GM18526 (cell line): ENCODE results near the gene EFHD2.

Source experiments
- POLR2A ChIP-seq: IDR thresholded peaks from 3 replicates; pipeline ENCODE4 v1.6.1; 2011; ENCODE audit not compliant: insufficient read length; ENCODE audit errors: extremely low read depth

The EFHD2 gene, protein sequence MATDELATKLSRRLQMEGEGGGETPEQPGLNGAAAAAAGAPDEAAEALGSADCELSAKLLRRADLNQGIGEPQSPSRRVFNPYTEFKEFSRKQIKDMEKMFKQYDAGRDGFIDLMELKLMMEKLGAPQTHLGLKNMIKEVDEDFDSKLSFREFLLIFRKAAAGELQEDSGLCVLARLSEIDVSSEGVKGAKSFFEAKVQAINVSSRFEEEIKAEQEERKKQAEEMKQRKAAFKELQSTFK

DNA sequence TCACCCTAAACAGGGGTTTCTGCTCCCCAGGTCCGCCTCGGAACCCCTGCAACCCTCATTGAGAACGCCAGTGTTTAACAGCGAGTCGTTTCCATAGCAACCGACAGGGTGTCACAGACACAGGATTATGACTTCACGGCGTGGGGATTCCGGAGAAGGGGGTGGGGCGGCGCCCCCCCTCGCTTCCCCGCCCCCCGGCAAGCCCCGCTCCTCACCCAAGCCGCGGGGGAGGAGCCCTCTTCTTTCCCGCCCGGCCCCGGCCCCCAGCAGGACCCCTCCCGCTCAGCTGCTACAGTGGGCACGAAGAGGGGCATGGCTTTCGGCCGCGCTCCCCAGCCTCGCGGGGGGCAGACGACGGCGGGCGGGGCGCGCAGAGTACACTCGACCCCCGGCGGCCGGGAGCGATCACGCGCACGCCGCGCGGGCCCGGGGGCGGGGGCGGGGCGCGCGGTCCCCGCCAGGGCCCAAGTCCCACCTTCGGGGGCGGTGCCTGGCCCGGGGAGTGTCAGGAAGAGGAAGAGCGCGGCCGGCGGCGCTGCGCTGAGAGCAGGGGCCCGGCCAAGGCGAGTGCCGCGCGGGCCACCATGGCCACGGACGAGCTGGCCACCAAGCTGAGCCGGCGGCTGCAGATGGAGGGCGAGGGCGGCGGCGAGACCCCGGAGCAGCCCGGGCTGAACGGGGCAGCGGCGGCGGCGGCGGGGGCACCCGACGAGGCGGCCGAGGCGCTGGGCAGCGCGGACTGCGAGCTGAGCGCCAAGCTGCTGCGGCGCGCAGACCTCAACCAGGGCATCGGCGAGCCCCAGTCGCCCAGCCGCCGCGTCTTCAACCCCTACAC, at the start of gene EFHD2:
EFHD2 (plus strand) TSS at position 501 of the 835 bp plus-strand sequence; CDS start at position 585, 84 bp downstream.
- peak; percentile 90 for TF ChIP-seq POLR2A

DNA sequence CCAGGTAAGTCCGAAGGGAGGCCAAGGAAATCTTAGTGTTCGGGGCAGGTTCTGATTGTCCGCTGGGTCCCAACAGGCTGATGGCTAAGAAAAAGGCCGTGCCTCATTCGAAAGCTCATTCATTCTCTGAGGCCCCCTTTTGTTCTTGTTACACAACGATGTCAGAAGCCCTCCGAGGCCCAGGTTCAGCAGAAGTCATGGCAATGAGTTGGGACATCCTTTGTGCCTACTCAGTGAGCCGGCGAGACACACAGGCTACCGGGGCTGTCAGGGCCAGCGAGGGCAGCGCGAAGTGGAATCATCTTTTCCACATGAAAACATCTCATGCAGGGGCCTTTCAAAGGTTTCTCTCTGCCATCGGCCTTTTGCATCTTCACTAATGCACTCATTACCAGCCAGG, 49.0 kb upstream of the EFHD2 start:
- TF ChIP-seq POLR2A = no peak

DNA sequence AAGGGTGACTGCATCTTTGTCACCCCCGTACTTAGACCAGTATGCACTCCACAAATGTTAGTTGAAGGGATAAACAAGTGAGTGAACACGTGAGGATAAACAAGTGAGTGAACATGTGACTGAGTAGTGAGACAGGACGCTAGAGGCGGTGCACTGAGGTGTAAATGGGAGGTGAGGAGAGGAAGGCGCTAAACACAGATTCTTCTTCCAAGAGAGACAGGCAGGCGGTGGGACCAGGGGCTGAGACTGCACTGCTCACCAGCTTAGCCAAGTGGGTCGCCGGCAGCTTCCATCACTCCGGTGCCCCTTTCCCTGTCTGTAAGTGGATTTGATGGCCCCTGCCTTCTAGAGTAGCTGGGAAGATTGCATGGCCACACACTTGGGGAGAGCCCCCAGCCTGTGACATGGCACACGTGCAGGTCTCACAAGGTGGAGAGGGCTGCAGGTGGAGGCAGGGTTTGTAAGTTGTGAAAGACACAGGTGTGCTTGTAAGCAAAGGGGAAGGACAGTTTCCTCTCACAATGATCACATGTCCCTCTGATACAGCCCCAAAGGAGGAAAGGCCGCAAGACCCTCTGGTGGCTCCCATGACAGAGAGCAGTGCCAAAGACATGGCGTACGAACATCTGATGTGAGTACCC, 47.5 kb upstream of the EFHD2 start:
- no peak for TF ChIP-seq POLR2A

DNA sequence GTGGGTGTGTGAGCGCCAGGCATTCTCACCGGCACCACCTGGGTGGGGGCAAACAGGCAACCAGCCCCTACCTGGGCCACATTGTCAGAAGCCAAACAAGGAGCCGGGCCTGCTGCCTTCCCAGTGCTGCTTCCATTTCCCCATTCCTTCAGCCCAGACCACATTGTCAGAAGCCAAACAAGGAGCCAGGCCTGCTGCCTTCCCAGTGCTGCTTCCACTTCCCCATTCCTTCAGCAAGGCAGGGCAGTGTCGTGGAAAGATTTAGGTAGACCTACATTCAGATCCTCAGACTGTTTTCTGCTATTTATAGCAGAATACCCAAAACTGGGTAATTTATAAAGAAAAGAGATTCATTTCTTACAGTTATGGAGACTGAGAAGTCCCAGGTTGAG, 47.0 kb upstream of the EFHD2 start:
- TF ChIP-seq POLR2A = no peak

DNA sequence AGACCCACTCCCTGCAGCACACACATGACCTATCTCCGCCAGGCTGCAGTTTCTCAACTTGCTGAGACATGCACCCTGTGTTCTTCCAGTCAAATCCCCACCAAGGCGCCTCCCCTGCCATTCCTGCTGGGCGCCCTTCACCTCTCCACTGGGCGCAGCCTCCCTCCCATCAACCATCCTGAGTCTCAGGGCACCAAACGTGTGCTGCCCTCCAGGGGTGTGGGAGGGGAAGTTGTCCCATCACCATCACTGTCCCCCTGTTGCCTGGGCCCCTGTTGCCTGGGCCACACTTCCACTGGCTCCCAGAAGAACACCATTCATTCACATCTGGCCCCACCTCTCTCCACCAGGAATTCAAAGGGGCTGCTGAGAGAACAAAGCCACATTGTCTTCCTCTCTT, 44.9 kb upstream of the EFHD2 start:
- no peak for TF ChIP-seq POLR2A

DNA sequence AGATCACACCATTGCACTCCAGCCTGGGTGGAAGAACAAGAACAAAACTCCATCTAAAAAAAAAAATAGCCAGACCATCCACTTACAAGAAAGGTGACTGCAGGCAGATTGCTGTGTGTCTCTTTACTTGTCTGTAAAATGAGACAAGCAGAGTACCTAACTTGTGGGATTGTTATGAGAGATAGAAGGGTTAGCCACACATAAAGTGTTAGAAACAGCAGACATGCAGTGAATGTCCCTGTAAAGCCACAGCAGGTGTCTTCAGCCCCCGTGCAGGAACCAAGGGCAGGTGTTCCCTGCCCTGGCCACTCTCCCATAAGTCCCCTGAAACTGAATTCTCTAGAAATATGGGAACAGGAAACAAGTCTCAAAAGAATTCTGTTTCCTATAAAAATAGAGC, 40.8 kb upstream of the EFHD2 start:
- TF ChIP-seq POLR2A = no peak

DNA sequence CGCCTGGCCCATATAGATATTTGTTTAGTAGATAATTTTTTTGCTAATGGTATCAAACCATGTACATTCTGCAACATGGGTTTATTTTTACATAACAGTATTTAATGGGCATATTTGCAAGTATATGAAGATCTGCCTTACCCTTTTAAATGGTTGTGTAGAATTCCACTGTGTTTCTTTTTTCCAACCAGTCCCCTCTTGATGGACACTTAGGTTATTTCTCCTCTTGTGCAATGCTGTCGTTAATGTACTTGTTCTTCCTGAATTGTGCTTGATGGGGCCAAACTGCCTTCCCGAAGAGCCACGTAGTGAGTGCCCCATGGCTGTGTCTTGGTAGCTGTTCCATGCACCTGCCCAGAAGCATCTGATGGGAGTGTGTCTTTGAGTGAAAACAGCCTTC, 39.4 kb upstream of the EFHD2 start:
- TF ChIP-seq POLR2A = no peak

DNA sequence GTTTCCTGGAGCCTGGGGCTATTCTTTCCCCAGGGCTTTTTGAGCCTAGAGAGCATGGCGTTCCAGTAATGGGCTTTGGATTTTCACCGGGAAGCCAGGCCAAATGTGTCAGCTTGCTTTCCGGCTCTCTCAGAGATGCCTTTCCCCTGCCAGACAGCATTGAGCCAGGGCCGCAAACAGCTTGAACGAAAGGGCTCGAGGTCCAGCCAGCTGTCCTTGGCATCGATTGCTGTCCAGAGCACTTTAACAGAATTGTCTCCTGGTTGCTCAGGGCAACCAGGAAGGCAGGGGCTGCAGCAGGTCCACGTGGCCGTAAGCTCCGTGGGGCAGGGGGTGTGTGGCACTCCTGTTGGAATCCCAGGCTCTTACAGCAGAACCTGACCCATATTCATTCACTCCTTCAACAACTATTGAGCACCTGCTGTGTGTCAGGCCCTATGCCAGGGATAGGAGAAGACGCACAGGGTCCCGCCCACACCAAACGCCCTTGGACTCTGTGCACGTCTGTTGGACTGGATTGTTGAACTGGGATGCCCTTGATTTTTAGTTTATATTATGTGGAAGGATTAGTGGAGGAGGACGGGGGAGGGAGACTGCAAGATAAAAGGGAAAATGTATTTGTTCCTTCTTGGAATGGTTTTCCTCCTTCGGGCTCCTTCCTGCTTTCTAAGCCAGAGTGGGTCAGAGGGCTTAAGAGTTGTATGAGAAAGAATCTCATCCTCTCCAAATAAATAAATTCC, 38.7 kb upstream of the EFHD2 start:
- TF ChIP-seq POLR2A = no peak

DNA sequence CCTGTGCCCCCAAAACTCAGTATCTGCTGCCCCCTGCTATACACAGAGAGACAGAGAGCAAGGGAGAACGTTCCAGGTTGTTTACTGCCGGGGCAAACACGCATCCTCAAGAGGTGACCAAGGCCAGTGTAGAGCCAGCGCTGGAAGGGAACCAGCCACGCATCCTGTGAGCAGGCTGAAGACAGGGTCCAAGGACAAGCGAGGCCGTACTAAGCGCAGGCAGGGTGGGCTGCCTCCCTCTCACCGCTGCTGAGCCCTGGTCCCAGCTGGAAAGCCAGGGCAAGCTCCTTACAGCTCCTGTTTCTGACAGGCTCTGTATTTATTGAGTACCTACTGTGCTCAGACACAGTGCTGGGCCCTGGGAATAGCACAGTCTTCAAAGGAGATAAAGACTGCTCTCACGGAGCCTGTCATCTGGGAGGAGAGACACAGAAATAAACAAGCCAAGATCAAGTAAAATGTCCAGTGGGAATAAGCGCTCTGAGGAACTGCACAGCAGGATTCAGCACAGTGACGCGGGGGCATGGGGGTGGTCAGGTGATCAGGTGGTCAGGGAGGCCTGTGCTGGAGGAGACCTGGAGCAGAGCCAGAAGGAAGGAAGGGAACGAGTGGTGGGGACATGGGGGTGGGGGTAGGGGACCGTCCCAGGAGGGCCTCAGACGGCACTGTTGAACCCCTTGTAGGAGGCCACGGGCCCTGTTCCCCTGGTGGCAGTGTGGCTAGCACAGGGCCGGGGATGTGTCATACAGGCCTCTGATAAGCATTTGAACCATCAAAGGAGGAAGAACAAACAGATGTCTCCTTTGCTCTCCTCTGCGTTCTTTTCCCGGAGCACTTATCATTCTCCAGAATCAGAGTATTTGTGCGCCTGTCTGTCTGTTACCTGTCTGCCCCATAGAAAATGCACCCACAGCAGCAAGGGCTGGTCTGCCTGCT, 37.8 kb upstream of the EFHD2 start:
- TF ChIP-seq POLR2A = no peak

DNA sequence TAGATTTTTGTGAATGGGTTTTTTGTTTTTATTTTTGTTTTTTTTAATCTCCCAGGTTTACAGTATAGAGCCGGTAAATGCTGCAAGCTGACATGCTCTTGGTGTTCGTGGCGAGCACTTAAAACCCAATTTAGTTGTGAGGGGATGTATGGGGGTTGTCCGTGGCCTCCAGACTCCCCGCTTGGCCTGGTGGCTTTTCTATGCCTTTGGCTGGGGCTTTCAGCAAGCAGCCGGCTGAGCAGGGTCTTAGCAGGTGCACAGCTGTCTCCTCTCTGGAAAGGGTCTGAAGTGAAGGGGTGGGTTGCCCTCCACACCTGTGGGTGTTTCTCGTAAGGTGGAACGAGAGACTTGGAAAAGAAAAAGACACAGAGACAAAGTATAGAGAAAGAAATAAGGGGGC, 31.0 kb upstream of the EFHD2 start:
- no peak for TF ChIP-seq POLR2A

DNA sequence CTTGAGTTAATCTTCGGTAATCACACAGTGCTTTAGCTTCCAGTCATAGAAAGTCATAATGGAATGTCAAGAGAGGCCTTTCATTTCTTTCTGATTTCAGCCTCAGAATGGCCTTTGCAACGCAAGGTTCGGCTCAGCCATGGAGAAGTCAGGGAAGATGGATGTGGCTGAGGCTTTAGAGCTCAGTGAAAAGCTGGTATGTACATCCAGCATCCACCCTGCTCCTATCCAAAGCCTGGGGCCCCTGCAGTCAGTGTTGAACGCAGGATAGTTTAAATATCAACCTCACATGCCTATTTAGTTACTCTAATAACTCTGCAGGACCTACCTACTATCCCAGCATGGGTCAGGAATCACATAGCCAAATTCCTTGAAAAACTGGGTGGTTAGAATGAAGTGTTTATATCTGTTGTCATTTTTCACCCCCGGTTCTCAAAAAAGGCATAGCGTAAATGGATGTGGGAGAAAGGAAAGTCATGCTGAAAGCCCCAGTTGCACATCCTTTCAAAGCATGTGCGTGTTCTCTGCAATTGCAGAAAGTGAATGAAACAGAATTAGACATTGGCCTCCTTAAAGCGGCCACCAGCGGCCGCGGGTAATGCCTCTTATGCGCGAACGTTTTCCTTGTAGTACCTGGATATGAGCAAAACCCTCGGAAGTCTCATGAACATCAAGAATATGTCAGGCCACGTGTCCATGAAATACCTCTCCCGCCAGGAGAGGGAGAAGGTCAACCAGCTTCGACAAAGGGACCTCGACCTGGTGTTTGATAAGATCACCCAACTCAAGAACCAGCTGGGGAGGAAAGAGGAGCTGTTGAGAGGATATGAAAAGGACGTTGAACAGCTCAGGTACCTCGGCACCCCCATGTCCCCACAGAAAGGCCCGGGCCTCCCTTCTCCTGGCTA, 28.8 kb upstream of the EFHD2 start:
- no peak for TF ChIP-seq POLR2A

DNA sequence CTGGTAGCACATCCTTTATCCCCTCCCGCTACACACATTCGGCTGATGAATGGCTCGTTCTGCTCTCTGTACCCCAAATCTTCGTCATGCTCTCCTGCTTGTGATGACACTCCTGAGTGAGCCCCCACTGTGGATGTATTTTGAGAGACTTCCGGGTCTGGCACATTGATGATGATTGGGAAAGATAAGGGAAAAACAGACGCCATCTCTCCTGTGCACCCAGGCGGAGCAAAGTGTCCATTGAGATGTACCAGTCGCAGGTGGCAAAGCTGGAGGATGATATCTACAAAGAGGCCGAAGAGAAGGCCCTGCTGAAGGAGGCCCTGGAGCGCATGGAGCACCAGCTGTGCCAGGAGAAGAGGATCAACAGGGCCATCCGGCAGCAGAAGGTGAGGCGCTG, 27.9 kb upstream of the EFHD2 start:
- no peak for TF ChIP-seq POLR2A
